ENCODE data around the gene BANF2. TPM values are rescaled to one million over a fixed set of nuclear protein-coding genes. Genes with fewer than 3 reads are reported as not detected.

BANF2 gene
- total and polyA plus RNA-seq, 4 donors = not detected

GRCh38 chr20:17684077-17684888 is 15.5 kb upstream of the BANF2 start (continued):
- no peak for TF ChIP-seq TAF1 (conservative IDR thresholded peaks at IDR 0.05)
- peak in 1 of 2 donors; percentile 46 for TF ChIP-seq RAD21 (IDR thresholded peaks at IDR 0.05)
- peak; percentile 55 for TF ChIP-seq FOXA1 (IDR thresholded peaks at IDR 0.05)
- peak; percentile 90 for TF ChIP-seq FOXA2 (IDR thresholded peaks at IDR 0.05)

GRCh38 chr20:17685168-17685567 is 14.6 kb upstream of the BANF2 start:
- peaks cover 7 to 27% (median 24%) of the 10 kb centered on the region in 4 donors for H3K4me1 ChIP-seq (ENCODE audit: control insufficient read depth in 4 of 4, insufficient read depth in 4 of 4, low read length in 3 of 4)
- H3K9me3 ChIP-seq (ENCODE audit: control insufficient read depth in 4 of 4, low read length in 3 of 4) = no peaks in the 10 kb centered on the region
- no peaks in the 10 kb centered on the region for H3K36me3 ChIP-seq (ENCODE audit: control insufficient read depth in 4 of 4, insufficient read depth in 3 of 4, low read depth in 1 of 4, low read length in 3 of 4)
- no peaks in the 10 kb centered on the region for H3K27me3 ChIP-seq (ENCODE audit: control insufficient read depth in 4 of 4, insufficient read depth in 4 of 4, low read length in 3 of 4)
- no peak overlapping the region for H3K27ac ChIP-seq (ENCODE audit: low read depth in 1 of 2, low read length in 2 of 2)
- WGBS = 88% methylated on average over 1 of the region's 1 CpG
- no peak overlapping the region for H3K9ac ChIP-seq (ENCODE audit: low read depth in 1 of 2, low read length in 2 of 2)
- DNase-seq (ENCODE audit: low spot score) = no peak
- TF ChIP-seq NR2F2 (IDR thresholded peaks at IDR 0.05) = no peak
- H3K4me3 ChIP-seq (ENCODE audit: low read depth in 1 of 3, low read length in 3 of 3) = no peak overlapping the region

- Histone ChIP-seq H3K36me3 (ENCODE audit: control insufficient read depth in 4 of 4, insufficient read depth in 3 of 4, low read depth in 1 of 4, low read length in 3 of 4) (no peaks in the 10 kb centered on the region), H3K4me1 (ENCODE audit: control insufficient read depth in 4 of 4, insufficient read depth in 4 of 4, low read length in 3 of 4) (peaks cover 3 to 21% (median 19%) of the 10 kb centered on the region in 4 donors), H3K4me3 (ENCODE audit: low read depth in 1 of 3, low read length in 3 of 3) (no peak overlapping the region), H3K9me3 (ENCODE audit: control insufficient read depth in 4 of 4, low read length in 3 of 4) (no peaks in the 10 kb centered on the region), H3K9ac (ENCODE audit: low read depth in 1 of 2, low read length in 2 of 2) (no peak overlapping the region), H3K27ac (ENCODE audit: low read depth in 1 of 2, low read length in 2 of 2) (no peak overlapping the region), H3K27me3 (ENCODE audit: control insufficient read depth in 4 of 4, insufficient read depth in 4 of 4, low read length in 3 of 4) (no peaks in the 10 kb centered on the region)
- no peak for DNase-seq (ENCODE audit: low spot score)
- WGBS = 90% methylated on average over 3 of the region's 3 CpGs
- TF ChIP-seq RXRA (IDR thresholded peaks at IDR 0.05) (no peak), SP1 (IDR thresholded peaks at IDR 0.05) (no peak), MAX (IDR thresholded peaks at IDR 0.05) (no peak), HNF4G (IDR thresholded peaks at IDR 0.05) (no peak), GABPA (IDR thresholded peaks at IDR 0.05 in 1 of 2, conservative IDR thresholded peaks at IDR 0.05 in 1 of 2) (no peak), NR2F2 (IDR thresholded peaks at IDR 0.05) (no peak)
Measured at GRCh38 chr20:17687800-17688199, 12.0 kb upstream of the BANF2 start.

- TF ChIP-seq HNF4A (conservative IDR thresholded peaks at IDR 0.05) (no peak), RXRA (IDR thresholded peaks at IDR 0.05) (no peak), TAF1 (conservative IDR thresholded peaks at IDR 0.05) (no peak), NR2F2 (IDR thresholded peaks at IDR 0.05) (no peak), REST (IDR thresholded peaks at IDR 0.05) (no peak), GABPA (IDR thresholded peaks at IDR 0.05 in 1 of 2, conservative IDR thresholded peaks at IDR 0.05 in 1 of 2) (no peak), CTCF (IDR thresholded peaks at IDR 0.05; ENCODE audit: low read depth, low read length, missing input control) (no peak), YY1 (IDR thresholded peaks at IDR 0.05) (no peak), FOXA2 (IDR thresholded peaks at IDR 0.05) (no peak), EGR1 (IDR thresholded peaks at IDR 0.05; ENCODE audit: low read depth in 2 of 2) (no peak), ATF3 (IDR thresholded peaks at IDR 0.05) (no peak), HNF4G (IDR thresholded peaks at IDR 0.05) (no peak), MAX (IDR thresholded peaks at IDR 0.05) (no peak), JUND (IDR thresholded peaks at IDR 0.05) (no peak), RAD21 (IDR thresholded peaks at IDR 0.05) (no peak), FOXA1 (IDR thresholded peaks at IDR 0.05) (no peak), SP1 (IDR thresholded peaks at IDR 0.05) (no peak)
- Histone ChIP-seq H3K27ac (ENCODE audit: low read depth in 1 of 2, low read length in 2 of 2) (no peak overlapping the region), H3K27me3 (ENCODE audit: control insufficient read depth in 4 of 4, insufficient read depth in 4 of 4, low read length in 3 of 4) (no peaks in the 10 kb centered on the region), H3K4me1 (ENCODE audit: control insufficient read depth in 4 of 4, insufficient read depth in 4 of 4, low read length in 3 of 4) (peaks cover 1 to 9% (median 7%) of the 10 kb centered on the region in 4 donors), H3K36me3 (ENCODE audit: control insufficient read depth in 4 of 4, insufficient read depth in 3 of 4, low read depth in 1 of 4, low read length in 3 of 4) (no peaks in the 10 kb centered on the region), H3K9me3 (ENCODE audit: control insufficient read depth in 4 of 4, low read length in 3 of 4) (no peaks in the 10 kb centered on the region), H3K4me3 (ENCODE audit: low read depth in 1 of 3, low read length in 3 of 3) (no peak overlapping the region), H3K9ac (ENCODE audit: low read depth in 1 of 2, low read length in 2 of 2) (no peak overlapping the region)
- no peak for DNase-seq (ENCODE audit: low spot score)
- 45% methylated on average over 2 of the region's 2 CpGs for WGBS
Measured at GRCh38 chr20:17688965-17689364, 10.8 kb upstream of the BANF2 start.

Measured in liver (tissue), 9 donors.